Mucosa of rectum (tissue), 2 donors: Measurements from ENCODE around the gene KCMF1.

Experiments
- H3K27ac ChIP-seq, 2 donors: one replicate each; pipeline ENCODE4 v1.7.0; 2013; ENCODE audit warnings: inconsistent platforms in 2 of 2, low read depth in 2 of 2, low read length in 2 of 2
- H3K27me3 ChIP-seq, 2 donors: one replicate each; pipeline ENCODE4 v1.7.0; 2013; ENCODE audit warnings: low read length in 2 of 2; ENCODE audit not compliant: control insufficient read depth in 2 of 2, insufficient read depth in 2 of 2
- H3K36me3 ChIP-seq, 2 donors: one replicate each; pipeline ENCODE4 v1.7.0; 2013; ENCODE audit warnings: low read length in 2 of 2; ENCODE audit not compliant: control insufficient read depth in 2 of 2, insufficient read depth in 2 of 2
- H3K4me1 ChIP-seq, 2 donors: one replicate each; pipeline ENCODE4 v1.7.0; 2013; ENCODE audit warnings: low read length in 2 of 2, mild to moderate bottlenecking in 1 of 2; ENCODE audit not compliant: control insufficient read depth in 2 of 2, insufficient read depth in 2 of 2
- H3K4me3 ChIP-seq, 2 donors: one replicate each; pipeline ENCODE4 v1.7.0; 2013; ENCODE audit warnings: low read length in 2 of 2
- H3K9ac ChIP-seq, 2 donors: one replicate each; pipeline ENCODE4 v1.7.0; 2013; ENCODE audit warnings: low read length in 2 of 2, low read depth in 1 of 2, mild to moderate bottlenecking in 1 of 2
- H3K9me3 ChIP-seq, 2 donors: one replicate each; pipeline ENCODE4 v1.7.0; 2013; ENCODE audit warnings: low read length in 2 of 2; ENCODE audit not compliant: control insufficient read depth in 2 of 2
- donor health status: healthy.
- donor health status: Normal muscosa, but diverticular disease.

The KCMF1 gene

DNA sequence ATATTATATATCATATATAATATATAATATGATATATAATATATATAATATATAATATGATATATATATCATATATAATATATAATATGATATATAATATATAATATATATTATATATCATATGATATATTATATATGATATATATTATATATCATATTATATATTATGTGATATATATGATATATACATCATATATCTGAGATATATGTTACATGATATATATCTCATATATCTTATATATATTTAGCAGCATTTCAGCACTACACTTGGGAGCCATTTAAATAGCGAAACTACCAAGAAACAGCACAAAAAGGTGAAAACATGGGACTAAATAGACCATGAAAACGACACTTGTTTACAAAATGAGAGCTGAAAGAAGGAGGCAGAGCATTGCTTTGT lies 37.3 kb downstream of the KCMF1 start:
- no peak overlapping the region for H3K9ac ChIP-seq
- no peaks in the 10 kb centered on the region for H3K4me1 ChIP-seq
- H3K4me3 ChIP-seq: no peak overlapping the region
- peaks cover 4 to 6% of the 10 kb centered on the region in 2 donors for H3K36me3 ChIP-seq
- H3K9me3 ChIP-seq: no peaks in the 10 kb centered on the region
- H3K27ac ChIP-seq: no peak overlapping the region
- H3K27me3 ChIP-seq: no peaks in the 10 kb centered on the region

DNA sequence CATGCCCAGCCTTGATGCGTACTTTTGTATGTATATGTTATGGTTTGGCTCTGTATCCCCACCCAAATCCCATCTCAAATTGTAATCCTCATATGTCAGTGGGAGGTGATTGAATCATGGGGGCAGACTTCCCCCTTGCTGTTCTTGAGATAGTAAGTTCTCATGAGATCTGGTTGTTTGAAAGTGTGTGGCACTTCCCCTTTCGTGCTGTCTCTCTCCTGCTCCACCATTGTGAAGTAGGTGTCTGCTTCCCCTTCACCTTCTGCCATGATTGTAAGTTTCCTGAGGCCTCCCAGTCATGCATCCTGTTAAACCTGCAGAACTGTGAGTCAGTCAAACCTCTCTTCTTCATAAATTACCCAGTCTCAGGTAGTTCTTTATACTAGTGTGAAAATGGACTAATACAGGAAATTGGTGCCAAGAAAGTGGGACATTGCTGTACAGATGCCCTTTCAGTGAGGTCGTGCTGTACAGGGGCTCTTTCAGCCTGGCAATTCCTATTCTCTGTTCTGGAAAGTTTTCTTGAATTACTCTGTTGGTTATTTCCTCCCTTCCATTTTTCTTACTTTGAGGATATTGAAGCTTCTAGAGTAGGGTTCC lies 38.2 kb downstream of the KCMF1 start:
- H3K27ac ChIP-seq: no peak overlapping the region
- no peak overlapping the region for H3K4me3 ChIP-seq
- H3K27me3 ChIP-seq: no peaks in the 10 kb centered on the region
- peaks cover 4 to 6% of the 10 kb centered on the region in 2 donors for H3K36me3 ChIP-seq
- H3K9me3 ChIP-seq: no peaks in the 10 kb centered on the region
- no peaks in the 10 kb centered on the region for H3K4me1 ChIP-seq
- H3K9ac ChIP-seq: no peak overlapping the region

- Histone ChIP-seq H3K4me3 (no peak overlapping the region), H3K4me1 (peaks cover 4 to 10% of the 10 kb centered on the region in 2 donors)
These were observed 39.4 kb downstream of the KCMF1 start for GRCh38 chr2:85010404-85010803.

DNA sequence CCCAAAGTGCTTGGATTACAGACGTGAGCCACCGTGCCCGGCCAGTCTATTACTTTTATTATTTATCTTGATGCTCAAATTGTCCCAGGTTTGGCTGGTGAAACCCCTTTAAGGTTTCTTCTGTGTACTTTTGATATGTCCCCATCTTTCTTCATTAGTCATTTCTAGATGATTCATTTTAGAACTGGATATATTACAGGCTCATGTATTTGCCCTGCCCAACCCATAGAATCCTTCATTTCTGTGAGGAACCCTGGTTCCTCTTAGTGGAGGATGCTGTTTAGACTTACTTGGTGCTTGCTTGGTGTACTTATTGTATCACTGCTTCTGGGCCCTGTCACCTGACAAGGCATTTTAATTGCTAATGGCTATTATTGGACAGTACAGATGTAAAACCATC lies 40.1 kb downstream of the KCMF1 start:
- no peak overlapping the region for H3K27ac ChIP-seq
- no peak overlapping the region for H3K4me3 ChIP-seq
- no peaks in the 10 kb centered on the region for H3K9me3 ChIP-seq
- H3K36me3 ChIP-seq: peaks cover 4 to 6% of the 10 kb centered on the region in 2 donors
- no peak overlapping the region for H3K9ac ChIP-seq
- no peaks in the 10 kb centered on the region for H3K27me3 ChIP-seq
- peaks cover 4 to 12% of the 10 kb centered on the region in 2 donors for H3K4me1 ChIP-seq

More at GRCh38 chr2:85010404-85010803, 39.4 kb downstream of the KCMF1 start:
- no peaks in the 10 kb centered on the region for H3K9me3 ChIP-seq
- no peak overlapping the region for H3K9ac ChIP-seq
- H3K27ac ChIP-seq: no peak overlapping the region
- no peaks in the 10 kb centered on the region for H3K27me3 ChIP-seq
- peaks cover 4 to 6% of the 10 kb centered on the region in 2 donors for H3K36me3 ChIP-seq

GRCh38 chr2:85011747-85012146 lies 40.8 kb downstream of the KCMF1 start:
- Histone ChIP-seq H3K27me3 (no peaks in the 10 kb centered on the region), H3K4me3 (no peak overlapping the region), H3K4me1 (peaks cover 4 to 12% of the 10 kb centered on the region in 2 donors), H3K27ac (no peak overlapping the region), H3K36me3 (peaks cover 4 to 6% of the 10 kb centered on the region in 2 donors), H3K9me3 (no peaks in the 10 kb centered on the region), H3K9ac (no peak overlapping the region)

DNA sequence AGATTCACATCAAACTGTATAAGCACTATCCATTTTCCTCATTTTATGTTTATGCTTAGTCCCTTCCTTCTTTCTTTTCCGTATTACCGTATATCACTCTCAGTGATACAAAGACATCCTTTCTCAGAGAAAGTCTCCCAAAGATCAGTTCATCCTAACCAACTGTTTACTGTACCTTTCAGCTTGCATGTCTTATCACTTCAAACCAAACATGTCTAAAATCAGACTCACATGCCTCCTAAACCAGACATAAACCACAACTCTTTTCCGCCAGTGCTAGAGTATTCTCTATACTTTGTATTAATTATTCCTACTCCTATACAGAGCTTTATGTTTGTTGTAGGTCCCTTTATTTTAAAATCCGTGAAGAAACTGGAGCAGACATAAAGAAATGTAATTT lies 41.5 kb downstream of the KCMF1 start:
- no peak overlapping the region for H3K4me3 ChIP-seq
- no peaks in the 10 kb centered on the region for H3K27me3 ChIP-seq
- H3K27ac ChIP-seq: no peak overlapping the region
- H3K4me1 ChIP-seq: peaks cover 4 to 16% of the 10 kb centered on the region in 2 donors
- no peak overlapping the region for H3K9ac ChIP-seq
- H3K36me3 ChIP-seq: peaks cover 1 to 2% of the 10 kb centered on the region in 2 donors
- H3K9me3 ChIP-seq: no peaks in the 10 kb centered on the region

DNA sequence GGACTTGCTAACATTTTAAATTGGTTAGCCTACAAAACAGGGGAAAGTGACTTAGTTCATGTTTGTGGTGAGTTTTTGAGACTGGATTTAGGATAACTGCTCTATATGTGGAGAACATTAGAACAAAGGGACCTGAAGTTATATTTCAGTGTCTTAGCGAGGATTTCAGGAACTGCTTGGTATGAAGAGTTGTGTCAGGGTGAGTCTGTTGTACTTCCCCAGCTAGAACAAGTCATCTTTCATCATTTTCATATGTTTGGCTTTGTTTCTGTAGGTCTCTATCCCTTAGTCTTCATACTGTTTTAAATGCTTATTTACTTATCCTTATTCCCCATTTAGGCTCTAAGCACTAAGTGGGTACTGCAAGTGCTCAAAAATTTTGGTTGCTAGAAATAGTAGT lies 41.9 kb downstream of the KCMF1 start:
- no peaks in the 10 kb centered on the region for H3K36me3 ChIP-seq
- no peak overlapping the region for H3K27ac ChIP-seq
- no peak overlapping the region for H3K9ac ChIP-seq
- H3K4me1 ChIP-seq: peaks cover 4 to 18% of the 10 kb centered on the region in 2 donors
- H3K9me3 ChIP-seq: no peaks in the 10 kb centered on the region
- H3K27me3 ChIP-seq: no peaks in the 10 kb centered on the region
- no peak overlapping the region for H3K4me3 ChIP-seq

DNA sequence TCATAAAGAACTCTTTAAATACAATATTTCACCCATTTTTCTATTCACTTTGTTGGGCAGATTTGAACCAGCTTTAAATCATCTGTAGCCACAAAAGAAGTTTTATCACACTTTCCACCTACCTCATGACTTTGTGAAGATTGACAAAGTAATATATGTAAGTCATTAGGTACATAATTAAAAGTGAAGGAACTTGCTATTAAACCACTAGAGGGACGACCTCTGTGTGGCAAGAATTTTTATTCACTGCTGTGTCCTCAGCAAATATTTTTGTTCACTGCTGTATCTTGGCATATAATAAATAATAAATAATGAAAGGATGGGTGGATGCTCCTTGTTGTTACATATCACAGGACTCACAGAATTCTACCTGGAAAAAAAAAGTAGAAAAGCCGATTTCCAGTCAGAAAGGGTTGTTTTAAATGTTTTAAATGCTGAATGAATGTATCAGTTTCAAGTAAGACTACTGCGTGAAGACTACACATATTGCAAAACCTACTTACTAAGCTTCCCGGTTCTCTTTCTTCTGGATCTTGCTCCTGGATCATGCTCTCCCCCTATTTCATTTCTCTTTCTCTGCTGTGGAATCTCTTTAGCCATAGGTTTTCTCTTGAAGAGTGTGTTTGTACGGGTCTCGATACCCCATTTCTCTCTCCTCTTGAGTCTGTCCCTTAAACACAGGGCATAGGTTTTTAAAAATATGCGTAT lies 44.8 kb downstream of the KCMF1 start:
- no peaks in the 10 kb centered on the region for H3K9me3 ChIP-seq
- H3K36me3 ChIP-seq: no peaks in the 10 kb centered on the region
- H3K4me3 ChIP-seq: no peak overlapping the region
- no peak overlapping the region for H3K9ac ChIP-seq
- H3K4me1 ChIP-seq: peaks cover 20 to 27% of the 10 kb centered on the region in 2 donors
- H3K27ac ChIP-seq: no peak overlapping the region
- no peaks in the 10 kb centered on the region for H3K27me3 ChIP-seq

DNA sequence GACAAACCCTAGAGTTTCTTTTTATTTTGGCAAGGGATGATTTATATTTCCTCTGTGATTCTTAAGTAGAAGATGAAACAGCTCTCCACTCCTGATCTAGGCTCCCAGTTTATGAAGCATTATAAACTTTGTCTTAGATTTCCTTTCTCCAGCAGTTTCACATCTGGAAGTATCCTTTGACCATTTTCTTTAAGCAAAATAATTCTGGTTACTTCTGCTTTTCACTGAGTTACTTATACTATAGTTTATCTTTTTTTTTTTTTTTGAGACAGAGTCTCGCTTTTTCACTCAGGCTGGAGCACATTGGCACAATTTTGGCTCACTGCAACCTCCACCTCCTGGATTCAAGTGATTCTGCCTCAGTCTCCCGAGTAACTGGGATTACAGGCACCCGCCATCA lies 45.5 kb downstream of the KCMF1 start:
- Histone ChIP-seq H3K9me3 (no peaks in the 10 kb centered on the region), H3K4me1 (peaks cover 20 to 27% of the 10 kb centered on the region in 2 donors), H3K27ac (no peak overlapping the region), H3K27me3 (no peaks in the 10 kb centered on the region), H3K4me3 (no peak overlapping the region), H3K36me3 (no peaks in the 10 kb centered on the region), H3K9ac (no peak overlapping the region)

GRCh38 chr2:85017411-85018048 lies 46.6 kb downstream of the KCMF1 start:
- H3K4me1 ChIP-seq: peaks cover 20 to 27% of the 10 kb centered on the region in 2 donors
- H3K27ac ChIP-seq: no peak overlapping the region
- no peak overlapping the region for H3K4me3 ChIP-seq

More at GRCh38 chr2:85017411-85018048, 46.6 kb downstream of the KCMF1 start:
- Histone ChIP-seq H3K9me3 (no peaks in the 10 kb centered on the region), H3K9ac (no peak overlapping the region), H3K36me3 (no peaks in the 10 kb centered on the region), H3K27me3 (no peaks in the 10 kb centered on the region)
